H1 (cell line): Measurements from ENCODE around the gene ANK3. TPM values are rescaled to one million over a fixed set of nuclear protein-coding genes. Genes with fewer than 3 reads are reported as not detected.

ENCODE experiments used
- BCL11A ChIP-seq, 2 experiments: IDR thresholded peaks; one replicate each; pipeline ENCODE4 v1.6.1; 2011; ENCODE audit warnings: low read depth in 2 of 2, low read length in 2 of 2, mild to moderate bottlenecking in 2 of 2
- CBX8 ChIP-seq: fragments of 300-800, 300-1000 bp; sonication (generic); IDR thresholded peaks from 2 replicates; pipeline ENCODE4 v1.7.1; 2016; ENCODE audit warnings: low read depth, low read length, borderline replicate concordance
- CEBPB ChIP-seq: IDR thresholded peaks from 2 replicates; pipeline ENCODE4 v1.6.1; 2012; ENCODE audit warnings: low read depth, low read length
- GTF2F1 ChIP-seq: IDR thresholded peaks from 2 replicates; pipeline ENCODE4 v1.6.1; 2012; ENCODE audit warnings: low read depth, low read length, improper control_type of control experiment, borderline replicate concordance
- HDAC2 ChIP-seq, 2 experiments: fragments of 300-600 bp in 1 of 2; sonication (generic) in 1 of 2; IDR thresholded peaks; 2 replicates each; pipeline ENCODE4 v1.6.1; 2011 to 2012; ENCODE audit warnings: low read depth in 2 of 2, low read length in 2 of 2, mild to moderate bottlenecking in 2 of 2, moderate library complexity in 2 of 2, borderline replicate concordance in 1 of 2, inconsistent platforms in 1 of 2
- JUN ChIP-seq: IDR thresholded peaks from 2 replicates; pipeline ENCODE4 v1.6.1; 2011; ENCODE audit warnings: low read depth, mild to moderate bottlenecking, improper control_type of control experiment, low read length
- KDM5A ChIP-seq: fragments of 200-600 bp; IDR thresholded peaks from 2 replicates; pipeline ENCODE4 v1.7.1; 2012; ENCODE audit warnings: mild to moderate bottlenecking, low read length, inconsistent platforms, mixed read lengths
- POLR2A ChIP-seq, 2 experiments: IDR thresholded peaks; 1 replicate in 1 of 2; 2 replicates in 1 of 2; pipeline ENCODE4 v1.6.1; 2011; ENCODE audit warnings: low read depth in 2 of 2, low read length in 2 of 2, mild to moderate bottlenecking in 2 of 2; ENCODE audit errors: control extremely low read depth in 1 of 2
- SIN3A ChIP-seq, 2 experiments: IDR thresholded peaks in 1 of 2; conservative IDR thresholded peaks in 1 of 2; 2 replicates each; pipeline ENCODE4 v1.6.1; 2011 to 2012; ENCODE audit warnings: low read length in 2 of 2, improper control_type of control experiment in 1 of 2, low read depth in 1 of 2, mild to moderate bottlenecking in 1 of 2
- SIX5 ChIP-seq: IDR thresholded peaks from 2 replicates; pipeline ENCODE4 v1.6.1; 2011; ENCODE audit warnings: mild to moderate bottlenecking, low read depth, low read length
- TAF1 ChIP-seq: IDR thresholded peaks from 2 replicates; pipeline ENCODE4 v1.6.1; 2011; ENCODE audit warnings: mild to moderate bottlenecking, low read depth, low read length
- TEAD4 ChIP-seq: IDR thresholded peaks from 2 replicates; pipeline ENCODE4 v1.6.1; 2012; ENCODE audit warnings: low read depth, low read length, inconsistent platforms, mixed read lengths
- polyA plus RNA-seq, 7 experiments: library from polyadenylated mRNA; depleted of rRNA in 3 of 7; stranded (reverse) in 5 of 7; unstranded in 2 of 7; fragments of >200 nt in 5 of 7; fragments of 200-250 nt in 2 of 7; gene quantifications; 1 replicate in 5 of 7; 2 replicates in 1 of 7; 4 replicates in 1 of 7; pipeline versions ENCODE4 v1.2.1 to v1.2.3, GENCODE V29; 2011 to 2013; ENCODE audit warnings: missing spikeins in 2 of 7, mixed read lengths in 2 of 7
- total RNA-seq: library from RNA; stranded (reverse); fragmentation: NEBNext Ultra II Directional; extraction: Animal tissue kit (Norgen Biotek cat#: 25700); gene quantifications from 2 replicates; pipeline ENCODE4 v1.2.1, GENCODE V29; 2021
- TF ChIP-seq, protein P1 (sequence below): IDR thresholded peaks from 2 replicates; pipeline ENCODE4 v1.6.1; 2011; ENCODE audit warnings: low read length, improper control_type of control experiment

Gene ANK3
- total and polyA plus RNA-seq, 2 of the 8 experiments (the other 6 are each of a cell fraction or from before 2014, with no cell fraction given), result 18.1 to 67.9 TPM

- TF ChIP-seq POLR2A (IDR thresholded peaks at IDR 0.05; ENCODE audit: control extremely low read depth in 1 of 2, low read depth in 2 of 2, low read length in 2 of 2) (peak in 1 of 2 experiments; percentile 51; a peak in 1 of 3 replicates), CEBPB (peak; percentile 73), TEAD4 (no peak), SIN3A (conservative IDR thresholded peaks at IDR 0.05 in 1 of 2, IDR thresholded peaks at IDR 0.05 in 1 of 2; ENCODE audit: low read depth in 1 of 2, low read length in 2 of 2) (peak; percentile 47 to 80; a peak in 2 of 4 replicates), TAF1 (peak; percentile 80; the same call in 1 of the 2 replicates), GTF2F1 (no peak), HDAC2 (IDR thresholded peaks at IDR 0.05; ENCODE audit: borderline replicate concordance in 1 of 2, low read depth in 2 of 2, low read length in 2 of 2) (no peak), KDM5A (no peak), BCL11A (IDR thresholded peaks at IDR 0.05; ENCODE audit: low read depth in 2 of 2, low read length in 2 of 2) (no peak), CBX8 (no peak), JUN (0 out of 2 replicates have a peak, but pooled peaks have one; percentile 20), SIX5 (peak; percentile 35)
- TF ChIP-seq, protein P1, sequence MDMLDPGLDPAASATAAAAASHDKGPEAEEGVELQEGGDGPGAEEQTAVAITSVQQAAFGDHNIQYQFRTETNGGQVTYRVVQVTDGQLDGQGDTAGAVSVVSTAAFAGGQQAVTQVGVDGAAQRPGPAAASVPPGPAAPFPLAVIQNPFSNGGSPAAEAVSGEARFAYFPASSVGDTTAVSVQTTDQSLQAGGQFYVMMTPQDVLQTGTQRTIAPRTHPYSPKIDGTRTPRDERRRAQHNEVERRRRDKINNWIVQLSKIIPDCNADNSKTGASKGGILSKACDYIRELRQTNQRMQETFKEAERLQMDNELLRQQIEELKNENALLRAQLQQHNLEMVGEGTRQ, result no peak
These were observed 248.7 kb downstream of the ANK3 start (continued) for GRCh38 chr10:60140651-60141632.
